DOHH2 (cell line): ENCODE data around the gene STK4.

Source experiments
- EZH2phosphoT487 ChIP-seq: fragments of 200-600 bp; sonication (generic); IDR thresholded peaks from 2 replicates; pipeline ENCODE4 v1.6.1; 2017; ENCODE audit warnings: borderline replicate concordance, mild to moderate bottlenecking, antibody characterized with exemption, low read length, moderate library complexity, mixed read lengths
- TF ChIP-seq, protein P1 (sequence below): fragments of 200-600 bp; sonication (generic); IDR thresholded peaks from one replicate; pipeline ENCODE4 v1.5.1; 2014; ENCODE audit warnings: antibody characterized with exemption, mild to moderate bottlenecking, low read depth, low read length; ENCODE audit not compliant: poor library complexity, severe bottlenecking

DNA sequence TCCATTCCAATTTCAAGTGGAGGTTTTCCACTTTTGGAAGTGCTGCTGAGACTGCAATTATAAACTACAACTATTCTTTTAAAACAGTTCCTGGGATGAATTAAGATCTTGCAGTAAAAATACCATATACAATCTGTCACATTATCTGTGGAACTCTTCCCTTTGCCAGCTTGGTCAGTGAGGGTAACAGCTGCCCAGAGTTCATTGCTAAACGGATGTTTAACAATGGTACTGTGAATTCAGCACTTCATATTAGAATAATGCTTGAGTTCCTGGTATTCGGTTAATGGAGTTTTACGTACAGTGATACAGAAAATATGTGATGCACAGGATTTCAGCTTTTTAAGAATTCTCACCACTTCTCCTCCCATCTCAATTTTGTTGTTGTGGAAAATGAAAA is 83.1 kb downstream of the STK4 start:
- TF ChIP-seq, protein P1, sequence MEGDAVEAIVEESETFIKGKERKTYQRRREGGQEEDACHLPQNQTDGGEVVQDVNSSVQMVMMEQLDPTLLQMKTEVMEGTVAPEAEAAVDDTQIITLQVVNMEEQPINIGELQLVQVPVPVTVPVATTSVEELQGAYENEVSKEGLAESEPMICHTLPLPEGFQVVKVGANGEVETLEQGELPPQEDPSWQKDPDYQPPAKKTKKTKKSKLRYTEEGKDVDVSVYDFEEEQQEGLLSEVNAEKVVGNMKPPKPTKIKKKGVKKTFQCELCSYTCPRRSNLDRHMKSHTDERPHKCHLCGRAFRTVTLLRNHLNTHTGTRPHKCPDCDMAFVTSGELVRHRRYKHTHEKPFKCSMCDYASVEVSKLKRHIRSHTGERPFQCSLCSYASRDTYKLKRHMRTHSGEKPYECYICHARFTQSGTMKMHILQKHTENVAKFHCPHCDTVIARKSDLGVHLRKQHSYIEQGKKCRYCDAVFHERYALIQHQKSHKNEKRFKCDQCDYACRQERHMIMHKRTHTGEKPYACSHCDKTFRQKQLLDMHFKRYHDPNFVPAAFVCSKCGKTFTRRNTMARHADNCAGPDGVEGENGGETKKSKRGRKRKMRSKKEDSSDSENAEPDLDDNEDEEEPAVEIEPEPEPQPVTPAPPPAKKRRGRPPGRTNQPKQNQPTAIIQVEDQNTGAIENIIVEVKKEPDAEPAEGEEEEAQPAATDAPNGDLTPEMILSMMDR: no peak
- no peak for TF ChIP-seq EZH2phosphoT487
